Activated CD8-positive, alpha-beta memory T cell treated with anti-CD3 and anti-CD28 coated beads, Interleukin-2, amount 50 U/mL, for 1 hour (primary cell): ENCODE data around the gene COL27A1.

Experiments
- DNase-seq: peaks from one replicate; pipeline ENCODE4 v3.0.0-alpha.2; 2020; ENCODE audit errors: extremely low read depth

The COL27A1 gene

DNA sequence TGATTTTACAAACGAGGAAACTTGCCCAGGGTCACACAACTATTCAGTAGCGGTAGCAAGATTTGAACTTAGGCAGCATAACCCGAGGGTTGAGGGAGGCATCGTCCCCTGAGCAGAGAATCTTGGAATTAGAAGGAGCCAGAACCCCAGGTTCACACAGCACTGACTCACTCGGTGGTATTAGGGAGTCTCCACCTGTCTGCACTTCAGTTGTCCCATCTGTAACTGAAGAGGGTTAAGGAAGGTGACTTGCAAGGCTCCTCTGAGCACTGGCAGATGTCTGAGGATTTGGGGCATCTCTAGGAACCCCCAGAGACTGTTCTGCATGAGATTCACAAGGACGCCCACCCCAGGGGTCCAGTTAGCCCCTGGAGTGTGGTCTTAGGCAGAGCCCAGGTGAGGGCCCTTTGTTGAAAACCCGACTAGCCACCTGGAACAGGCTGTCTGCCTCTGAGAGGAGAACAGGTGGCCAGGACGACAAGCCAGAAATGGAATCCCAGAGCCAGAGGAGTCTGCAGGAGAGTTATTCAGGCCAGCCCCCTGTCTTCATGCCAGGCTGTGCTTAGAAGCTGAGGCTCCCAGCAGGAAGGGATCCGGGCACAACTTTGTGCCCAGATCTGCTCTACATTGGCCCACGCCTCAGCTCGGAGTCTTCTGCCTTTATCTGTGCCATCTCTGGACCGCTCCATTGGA lies 117.5 kb downstream of the COL27A1 start:
- DNase-seq: no peak

GRCh38 chr9:114273461-114273881 lies 118.1 kb downstream of the COL27A1 start:
- DNase-seq: no peak

- no peak for DNase-seq
These were observed 118.9 kb downstream of the COL27A1 start for GRCh38 chr9:114274217-114274616.

GRCh38 chr9:114275246-114276004 lies 120.1 kb downstream of the COL27A1 start:
- no peak for DNase-seq

- DNase-seq: no peak
These were observed 121.8 kb downstream of the COL27A1 start for GRCh38 chr9:114276908-114277821.

DNA sequence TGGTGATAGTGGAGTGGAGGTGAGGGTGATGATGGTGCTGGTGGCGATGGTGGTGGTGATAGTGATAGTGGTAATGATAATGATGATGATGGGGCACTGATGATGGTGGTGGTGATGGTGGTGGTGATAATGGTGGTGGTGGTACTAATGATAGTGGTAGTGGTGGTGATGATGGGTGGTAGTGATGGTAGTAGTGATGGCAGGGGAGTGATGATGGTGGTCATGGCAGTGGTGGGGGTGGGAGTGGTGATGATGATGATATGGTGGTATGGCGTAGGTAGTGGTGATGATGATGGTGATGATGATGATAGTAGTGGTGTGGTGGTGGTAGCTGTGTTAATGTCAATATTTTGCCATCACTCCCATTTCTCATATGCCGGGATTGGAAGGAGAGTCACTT lies 123.0 kb downstream of the COL27A1 start:
- no peak for DNase-seq

DNA sequence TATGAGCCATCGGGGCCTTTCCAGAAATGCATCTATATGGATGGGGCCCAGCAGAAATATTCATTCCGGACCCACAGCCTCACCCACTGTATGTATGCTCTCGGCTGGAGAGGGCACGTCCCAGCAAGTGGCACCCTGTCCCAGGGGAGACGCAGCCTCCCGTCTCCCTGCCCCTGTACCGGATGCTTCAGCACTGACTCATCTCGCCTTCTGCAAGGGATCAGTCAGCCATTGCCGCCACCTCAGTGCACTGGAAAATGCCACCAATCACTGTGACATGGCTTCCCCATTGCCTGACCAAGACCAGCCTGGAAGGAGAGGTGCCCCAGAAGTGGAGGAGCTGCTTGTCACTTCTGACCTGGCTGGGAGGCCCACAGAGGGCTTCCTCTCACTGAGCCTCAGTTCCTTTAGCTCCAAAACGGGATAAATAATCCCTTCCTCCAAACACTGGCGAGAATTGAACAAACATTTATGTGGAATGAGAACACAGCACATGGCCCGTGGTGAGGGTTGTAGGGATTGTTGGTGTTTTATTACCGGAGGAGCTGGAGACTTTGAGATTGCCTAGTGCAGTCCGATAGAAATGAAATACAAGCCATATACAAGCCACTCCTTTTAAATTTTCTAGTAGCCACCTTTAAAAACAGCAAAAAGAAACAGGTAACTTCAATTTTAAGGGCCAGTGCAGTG lies 123.7 kb downstream of the COL27A1 start:
- no peak for DNase-seq

DNA sequence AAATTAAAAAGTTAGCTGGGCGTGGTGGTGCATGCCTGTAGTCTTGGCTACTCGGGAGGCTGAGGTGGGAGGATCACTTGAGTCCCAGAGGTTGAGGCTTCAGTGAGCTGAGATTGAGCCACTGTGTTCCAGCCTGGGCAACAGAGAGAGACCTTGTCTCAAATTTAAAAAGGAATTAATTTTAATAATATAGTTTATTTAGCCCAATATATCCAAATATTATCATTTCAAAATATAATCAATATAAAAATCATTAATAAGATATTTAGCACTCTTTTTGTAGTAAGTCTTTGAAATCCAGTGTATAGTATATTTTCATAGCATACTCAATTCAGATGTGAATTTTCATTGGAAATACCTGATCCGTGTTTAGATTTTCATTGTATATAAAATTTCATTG lies 124.4 kb downstream of the COL27A1 start:
- no peak for DNase-seq

GRCh38 chr9:114280636-114281472 lies 125.5 kb downstream of the COL27A1 start:
- DNase-seq: no peak

- no peak for DNase-seq
These were observed 126.3 kb downstream of the COL27A1 start for GRCh38 chr9:114281473-114282103.

DNA sequence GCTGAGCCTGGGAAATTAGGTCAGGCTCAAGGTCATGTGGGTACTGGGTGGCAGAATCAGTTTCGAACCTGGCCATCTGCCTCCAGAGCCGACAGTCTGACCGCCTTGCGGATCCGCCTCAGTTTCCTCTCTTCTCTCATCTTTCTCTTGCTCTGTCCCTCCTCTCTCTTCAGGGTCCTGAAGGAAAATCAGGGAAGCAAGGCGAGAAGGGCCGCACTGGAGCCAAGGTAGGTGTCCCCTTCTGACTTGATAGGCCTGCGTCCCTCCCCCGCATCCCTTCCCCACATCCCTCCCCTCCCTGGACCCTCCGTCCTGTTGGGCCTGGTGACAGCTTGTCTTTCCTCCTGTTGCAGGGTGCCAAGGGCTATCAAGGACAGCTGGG lies 126.8 kb downstream of the COL27A1 start:
- no peak for DNase-seq

GRCh38 chr9:114282507-114282906 lies 127.2 kb downstream of the COL27A1 start:
- DNase-seq: no peak

- no peak for DNase-seq
These were observed 127.6 kb downstream of the COL27A1 start for GRCh38 chr9:114282926-114283325.

DNA sequence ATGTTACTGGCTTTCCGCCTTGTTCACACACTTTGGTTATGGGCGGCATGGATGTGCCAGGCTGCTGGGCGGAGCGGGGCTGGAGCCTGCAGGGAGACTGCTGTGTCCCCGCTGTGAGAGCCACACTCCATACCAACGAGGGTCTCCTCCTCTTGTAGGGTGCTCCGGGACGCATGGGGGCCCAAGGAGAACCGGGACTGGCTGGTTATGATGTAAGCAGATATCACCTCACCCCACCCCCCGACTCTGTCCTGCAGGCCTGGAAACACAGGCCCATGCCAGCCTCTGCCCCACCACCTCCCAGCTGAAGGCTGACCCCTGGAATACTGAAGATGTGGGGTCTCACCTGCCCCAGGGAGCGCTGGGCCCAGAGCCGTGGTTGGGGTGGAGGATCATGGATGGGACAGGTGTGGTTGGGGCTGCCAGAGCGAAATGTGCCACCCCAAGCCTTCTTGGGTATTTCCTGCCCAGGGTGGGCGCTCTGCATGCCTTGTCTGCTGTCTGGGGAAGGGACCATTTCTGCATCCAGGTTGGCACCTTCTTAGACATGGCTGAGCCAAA lies 128.3 kb downstream of the COL27A1 start:
- no peak for DNase-seq

GRCh38 chr9:114284316-114285060 lies 129.2 kb downstream of the COL27A1 start:
- DNase-seq: no peak

GRCh38 chr9:114285166-114285867 lies 130.0 kb downstream of the COL27A1 start:
- DNase-seq: no peak

GRCh38 chr9:114286146-114286679 lies 130.9 kb downstream of the COL27A1 start:
- no peak for DNase-seq

GRCh38 chr9:114287001-114287762 lies 131.8 kb downstream of the COL27A1 start:
- DNase-seq: no peak
